H1 (cell line): Measurements from ENCODE around the gene CD247. TPM values are rescaled to one million over a fixed set of nuclear protein-coding genes. Genes with fewer than 3 reads are reported as not detected.
A peak's percentile ranks its signal among the peaks of the same experiment; 100 is the strongest.

ENCODE experiments used
- BRCA1 ChIP-seq: IDR thresholded peaks from 2 replicates; pipeline ENCODE4 v1.6.1; 2012; ENCODE audit warnings: low read depth, low read length, improper control_type of control experiment
- GABPA ChIP-seq: IDR thresholded peaks from 2 replicates; pipeline ENCODE4 v1.6.1; 2011; ENCODE audit warnings: mild to moderate bottlenecking, low read length, moderate library complexity, borderline replicate concordance; ENCODE audit not compliant: insufficient read depth
- JUND ChIP-seq: IDR thresholded peaks from 2 replicates; pipeline ENCODE4 v1.6.1; 2011; ENCODE audit warnings: mild to moderate bottlenecking, improper control_type of control experiment, low read length
- POLR2AphosphoS5 ChIP-seq: IDR thresholded peaks from 2 replicates; pipeline ENCODE4 v1.6.1; 2011; ENCODE audit warnings: low read depth, low read length
- RAD21 ChIP-seq, 2 experiments: IDR thresholded peaks in 1 of 2; conservative IDR thresholded peaks in 1 of 2; 2 replicates each; pipeline ENCODE4 v1.6.1; 2011; ENCODE audit warnings: low read depth in 2 of 2, low read length in 2 of 2, improper control_type of control experiment in 1 of 2, inconsistent platforms in 1 of 2, mild to moderate bottlenecking in 1 of 2, moderate library complexity in 1 of 2
- TEAD4 ChIP-seq: IDR thresholded peaks from 2 replicates; pipeline ENCODE4 v1.6.1; 2012; ENCODE audit warnings: low read depth, low read length, inconsistent platforms, mixed read lengths
- polyA plus RNA-seq, 7 experiments: library from polyadenylated mRNA; depleted of rRNA in 3 of 7; stranded (reverse) in 5 of 7; unstranded in 2 of 7; fragments of >200 nt in 5 of 7; fragments of 200-250 nt in 2 of 7; gene quantifications; 1 replicate in 5 of 7; 2 replicates in 1 of 7; 4 replicates in 1 of 7; pipeline versions ENCODE4 v1.2.1 to v1.2.3, GENCODE V29; 2011 to 2013; ENCODE audit warnings: missing spikeins in 2 of 7, mixed read lengths in 2 of 7
- total RNA-seq: library from RNA; stranded (reverse); fragmentation: NEBNext Ultra II Directional; extraction: Animal tissue kit (Norgen Biotek cat#: 25700); gene quantifications from 2 replicates; pipeline ENCODE4 v1.2.1, GENCODE V29; 2021
- TF ChIP-seq, protein P1 (sequence below), 3 experiments: IDR thresholded peaks; 1 replicate in 2 of 3; 2 replicates in 1 of 3; pipeline versions ENCODE4 v1.5.1 to v1.6.1; 2011; ENCODE audit warnings: low read length in 3 of 3, mild to moderate bottlenecking in 3 of 3, inconsistent platforms in 2 of 3, low read depth in 1 of 3, moderate library complexity in 1 of 3; ENCODE audit not compliant: insufficient read depth in 1 of 3; ENCODE audit errors: control extremely low read depth in 1 of 3

Gene CD247
- total and polyA plus RNA-seq, 2 of the 8 experiments (the other 6 are each of a cell fraction or from before 2014, with no cell fraction given), result 2.0 to 2.2 TPM

DNA sequence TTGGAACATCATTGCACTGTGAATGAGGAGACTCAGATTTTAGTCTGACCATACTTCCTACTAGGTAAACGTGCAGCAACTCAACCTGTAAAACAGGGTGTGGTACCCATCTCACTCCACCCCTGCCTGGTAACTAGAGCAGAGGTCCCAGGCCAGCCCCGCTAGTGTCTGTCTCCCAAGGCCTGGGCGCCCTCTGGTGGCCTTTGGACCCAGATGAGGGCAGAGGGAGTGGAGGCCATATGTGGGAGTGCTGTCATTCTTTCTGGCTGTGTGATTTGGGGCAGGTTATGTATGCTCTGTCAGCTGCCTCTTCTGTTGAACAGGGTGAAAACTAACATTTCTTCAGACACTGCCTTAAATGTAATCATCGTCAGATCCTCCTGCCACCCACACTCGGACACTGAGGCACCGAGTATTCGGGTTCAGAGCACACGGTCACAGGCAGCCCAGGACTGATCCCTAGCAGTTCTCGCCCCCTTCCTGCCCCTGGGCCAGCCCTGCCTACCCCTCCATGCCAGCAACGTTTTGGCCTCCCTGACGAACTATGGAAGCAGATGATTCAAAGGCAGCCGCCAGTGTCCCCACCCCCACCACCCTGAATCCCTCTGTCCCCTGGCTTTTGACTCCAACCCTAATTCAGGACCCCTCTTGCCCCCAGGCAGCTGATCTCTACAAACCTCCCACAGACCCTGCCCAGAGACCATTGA lies 76.0 kb downstream of the CD247 start (continued):
- TF ChIP-seq POLR2AphosphoS5 (no peak), BRCA1 (0 out of 2 replicates have a peak, but pooled peaks have one; percentile 17), JUND (no peak), TEAD4 (0 out of 2 replicates have a peak, but pooled peaks have one; percentile 13), GABPA (no peak), RAD21 (IDR thresholded peaks at IDR 0.05 in 1 of 2, conservative IDR thresholded peaks at IDR 0.05 in 1 of 2; ENCODE audit: low read depth in 2 of 2, low read length in 2 of 2) (peak; percentile 98 to 100)
- TF ChIP-seq, protein P1, sequence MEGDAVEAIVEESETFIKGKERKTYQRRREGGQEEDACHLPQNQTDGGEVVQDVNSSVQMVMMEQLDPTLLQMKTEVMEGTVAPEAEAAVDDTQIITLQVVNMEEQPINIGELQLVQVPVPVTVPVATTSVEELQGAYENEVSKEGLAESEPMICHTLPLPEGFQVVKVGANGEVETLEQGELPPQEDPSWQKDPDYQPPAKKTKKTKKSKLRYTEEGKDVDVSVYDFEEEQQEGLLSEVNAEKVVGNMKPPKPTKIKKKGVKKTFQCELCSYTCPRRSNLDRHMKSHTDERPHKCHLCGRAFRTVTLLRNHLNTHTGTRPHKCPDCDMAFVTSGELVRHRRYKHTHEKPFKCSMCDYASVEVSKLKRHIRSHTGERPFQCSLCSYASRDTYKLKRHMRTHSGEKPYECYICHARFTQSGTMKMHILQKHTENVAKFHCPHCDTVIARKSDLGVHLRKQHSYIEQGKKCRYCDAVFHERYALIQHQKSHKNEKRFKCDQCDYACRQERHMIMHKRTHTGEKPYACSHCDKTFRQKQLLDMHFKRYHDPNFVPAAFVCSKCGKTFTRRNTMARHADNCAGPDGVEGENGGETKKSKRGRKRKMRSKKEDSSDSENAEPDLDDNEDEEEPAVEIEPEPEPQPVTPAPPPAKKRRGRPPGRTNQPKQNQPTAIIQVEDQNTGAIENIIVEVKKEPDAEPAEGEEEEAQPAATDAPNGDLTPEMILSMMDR (IDR thresholded peaks at IDR 0.05; ENCODE audit: control extremely low read depth in 1 of 3, insufficient read depth in 1 of 3, low read depth in 1 of 3, low read length in 3 of 3), result peak; percentile 91 to 97 (median 96)
- TF ChIP-seq, all 59 proteins: peak for 7
